Renal pelvis (tissue), 12 donors: ENCODE data around the gene BPIFB6. TPM values are rescaled to one million over a fixed set of nuclear protein-coding genes. Genes with fewer than 3 reads are reported as not detected.
A peak's percentile ranks its signal among the peaks of the same experiment; 100 is the strongest.

Experiments used
- DNase-seq: peaks from one replicate; pipeline ENCODE4 v3.0.0-alpha.2; 2013
- long read RNA-seq, 16 experiments: transcript quantifications; one replicate each; lab custom pipeline, GENCODE V29; 2026
- polyA plus RNA-seq, 3 donors: library from polyadenylated mRNA; unstranded; fragments of 120-200 nt; gene quantifications; one replicate each; pipeline ENCODE4 v1.2.1, GENCODE V29; 2013; ENCODE audit not compliant: insufficient read length in 3 of 3

BPIFB6 gene
- not detected for polyA plus RNA-seq
- long read RNA-seq, donor 1, result 0 reads
- long read RNA-seq, donor 2, result 0 reads
- long read RNA-seq, donor 3, result 0 reads
- long read RNA-seq, donor 4, result 0 reads
- long read RNA-seq, donor 5, result 0 reads
- long read RNA-seq, donor 6, result 0 reads
- long read RNA-seq, donor 7, result 0 reads
- long read RNA-seq, donor 8, result 0 reads
- long read RNA-seq, donor 9, result 0 reads
- long read RNA-seq, donor 10, result 0 reads
- long read RNA-seq, donor 11, result 0 reads
- long read RNA-seq, donor 12, result 0 reads
- long read RNA-seq, donor 13, result 0 reads
- long read RNA-seq, donor 14, result 0 reads
- long read RNA-seq, donor 15, result 0 reads
- long read RNA-seq, donor 16, result 0 reads

GRCh38 chr20:33031531-33031930, at the start of gene BPIFB6:
BPIFB6 (plus strand) TSS chr20:33031648; CDS start chr20:33031648, 0 bp downstream.
- no peak for DNase-seq

- peak; percentile 48 for DNase-seq
These were observed 48.6 kb upstream of the BPIFB6 start for GRCh38 chr20:32982617-32983458.

GRCh38 chr20:32983459-32984112, 47.9 kb upstream of the BPIFB6 start:
- no peak for DNase-seq

- no peak for DNase-seq
These were observed 47.3 kb upstream of the BPIFB6 start for GRCh38 chr20:32984196-32984595.

- no peak for DNase-seq
These were observed 46.7 kb upstream of the BPIFB6 start for GRCh38 chr20:32984631-32985354.

GRCh38 chr20:32985596-32985995, 45.9 kb upstream of the BPIFB6 start:
- no peak for DNase-seq

GRCh38 chr20:32986331-32986966, 45.0 kb upstream of the BPIFB6 start:
- DNase-seq, result no peak

- no peak for DNase-seq
These were observed 44.2 kb upstream of the BPIFB6 start for GRCh38 chr20:32987044-32987825.

GRCh38 chr20:32988008-32988407, 43.4 kb upstream of the BPIFB6 start:
- no peak for DNase-seq

GRCh38 chr20:32989507-32990283, 41.8 kb upstream of the BPIFB6 start:
- no peak for DNase-seq

- no peak for DNase-seq
These were observed 41.0 kb upstream of the BPIFB6 start for GRCh38 chr20:32990426-32990825.

GRCh38 chr20:32991383-32991782, 40.1 kb upstream of the BPIFB6 start:
- DNase-seq, result no peak

GRCh38 chr20:32991792-32992641, 39.4 kb upstream of the BPIFB6 start:
- no peak for DNase-seq

- DNase-seq, result no peak
These were observed 37.9 kb upstream of the BPIFB6 start for GRCh38 chr20:32993496-32994050.

GRCh38 chr20:32995802-32996201, 35.6 kb upstream of the BPIFB6 start:
- DNase-seq, result no peak

- DNase-seq, result no peak
These were observed 34.0 kb upstream of the BPIFB6 start for GRCh38 chr20:32997431-32997830.

- no peak for DNase-seq
These were observed 31.7 kb upstream of the BPIFB6 start for GRCh38 chr20:32999603-33000250.
